ENCODE results near the gene ARG2. TPM values are rescaled to one million over a fixed set of nuclear protein-coding genes. Genes with fewer than 3 reads are reported as not detected.

The ARG2 gene
- total RNA-seq, 4 donors from 2014 or later, result 1.6 to 13.9 (median 11.3) TPM

GRCh38 chr14:67697006-67697405, 77.3 kb downstream of the ARG2 start:
- TF ChIP-seq CTCF (IDR thresholded peaks at IDR 0.05), result no peak
- DNase-seq (ENCODE audit: low spot score), result no peak
- no peak for ATAC-seq (ENCODE audit: low FRiP score)

GRCh38 chr14:67698179-67698578, 78.5 kb downstream of the ARG2 start:
- ATAC-seq (ENCODE audit: low FRiP score), result no peak

More at GRCh38 chr14:67698179-67698578, 78.5 kb downstream of the ARG2 start:
- no peak for TF ChIP-seq CTCF (IDR thresholded peaks at IDR 0.05)
- DNase-seq (ENCODE audit: low spot score), result no peak

Small RNAs within 50 kb of the gene (small RNA-seq; reads per million reads assigned to genes)
- gene AL132640.3, result not detected
- not detected for gene RF00019
- not detected for gene RNA5SP386

Other genes with a start within 250 kb of the ARG2 start
- gene PLEK2, start 207.8 kb upstream of the ARG2 start, total RNA-seq, result 1 to 10 TPM in 3 of 4 donors, not detected in 1; 1.8 to 4.5 (median 3.4) TPM
- 1 to 10 TPM in 2 of 4 donors, under 1 TPM in 2; 0.84 to 6.6 (median 1.3) TPM for gene TMEM229B, start 131.2 kb upstream of the ARG2 start, total RNA-seq
- gene PLEKHH1, start 86.6 kb upstream of the ARG2 start, total RNA-seq, result 1 to 10 TPM; 1.7 to 7.5 (median 5.5) TPM
- 10 to 100 TPM; 16.0 to 27.7 (median 24.9) TPM for gene PIGH, start 19.7 kb upstream of the ARG2 start, total RNA-seq
- 100 to 1,000 TPM in 3 of 4 donors, 10 to 100 TPM in 1; 96.1 to 133 (median 114) TPM for gene VTI1B, start 54.7 kb downstream of the ARG2 start, total RNA-seq
- gene RDH11, start 75.8 kb downstream of the ARG2 start, total RNA-seq, result 10 to 100 TPM; 29.4 to 38.8 (median 35.3) TPM
- gene RDH12, start 82.0 kb downstream of the ARG2 start, total RNA-seq, result under 1 TPM in 1 of 4 donors, not detected in 3; 0.28 TPM
- gene ZFYVE26, start 196.7 kb downstream of the ARG2 start, total RNA-seq, result 10 to 100 TPM; 24.1 to 33.7 (median 25.0) TPM
- gene RAD51B, start 199.9 kb downstream of the ARG2 start, total RNA-seq, result 10 to 100 TPM in 2 of 4 donors, 1 to 10 TPM in 2; 8.9 to 30.3 (median 10.4) TPM